GOT3 (cell line): ENCODE measurements around the gene ZNF90.
"Not testable (repeated sequence)": the region's sequence is repeated elsewhere in the genome, so short reads cannot be mapped to it uniquely, and the experiment has no call there.

ENCODE experiments used
- DNase-seq: peaks from one replicate; lab custom pipeline; 2025; ENCODE audit warnings: mixed read lengths; lab: John Stamatoyannopoulos, UW

Gene ZNF90

GRCh38 chr19:20103091-20103740 is 25.4 kb downstream of the ZNF90 start:
- DNase-seq: no peak

GRCh38 chr19:20107301-20107700 is 29.5 kb downstream of the ZNF90 start:
- DNase-seq: no peak

DNA sequence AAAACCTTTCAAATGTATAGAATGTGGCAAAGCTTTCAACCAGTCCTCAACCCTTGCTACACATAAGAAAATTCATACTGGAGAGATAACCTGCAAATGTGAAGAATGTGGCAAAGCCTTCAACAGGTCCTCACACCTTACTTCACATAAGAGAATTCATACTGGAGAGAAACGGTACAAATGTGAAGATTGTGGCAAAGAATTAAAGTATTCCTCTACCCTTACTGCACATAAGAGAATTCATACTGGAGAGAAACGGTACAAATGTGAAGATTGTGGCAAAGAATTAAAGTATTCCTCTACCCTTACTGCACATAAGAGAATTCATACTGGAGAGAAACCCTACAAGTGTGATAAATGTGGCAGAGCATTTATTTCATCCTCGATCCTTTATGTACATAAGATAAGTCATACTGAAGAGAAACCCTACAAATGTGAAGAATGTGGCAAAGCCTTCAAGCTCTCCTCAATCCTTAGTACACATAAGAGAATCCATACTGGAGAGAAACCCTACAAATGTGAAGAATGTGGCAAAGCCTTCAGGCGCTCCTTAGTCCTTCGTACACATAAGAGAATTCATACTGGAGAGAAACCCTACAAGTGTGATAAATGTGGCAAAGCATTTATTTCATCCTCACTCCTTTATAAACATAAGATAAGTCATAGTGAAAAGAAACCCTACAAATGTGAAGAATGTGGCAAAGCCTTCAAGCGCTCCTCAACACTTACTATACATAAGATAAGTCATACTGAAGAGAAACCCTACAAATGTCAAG is 40.5 kb downstream of the ZNF90 start:
- DNase-seq: not testable (repeated sequence)

DNA sequence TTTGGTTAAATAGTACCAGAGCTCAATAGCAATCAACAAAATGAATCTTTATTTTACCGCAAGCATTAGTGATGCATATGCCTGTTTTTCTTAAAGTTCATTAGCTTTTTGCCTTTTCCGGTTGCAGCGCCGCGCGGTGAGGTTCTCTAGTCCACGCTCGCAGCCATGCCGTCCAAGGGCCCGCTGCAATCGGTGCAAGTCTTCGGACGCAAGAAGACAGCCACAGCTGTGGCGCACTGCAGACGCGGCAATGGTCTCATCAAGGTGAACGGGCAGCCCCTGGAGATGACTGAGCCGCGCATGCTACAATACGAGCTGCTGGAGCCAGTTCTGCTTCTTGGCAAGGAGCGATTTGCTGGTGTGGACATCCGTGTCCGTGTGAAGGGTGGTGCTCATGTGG is 47.1 kb downstream of the ZNF90 start:
- no peak for DNase-seq

GRCh38 chr19:20132933-20133332 is 55.1 kb downstream of the ZNF90 start:
- not testable (repeated sequence) for DNase-seq

- not testable (repeated sequence) for DNase-seq
Measured at GRCh38 chr19:20137714-20138113, 59.9 kb downstream of the ZNF90 start.

GRCh38 chr19:20151617-20152145 is 73.9 kb downstream of the ZNF90 start:
- DNase-seq: no peak

DNA sequence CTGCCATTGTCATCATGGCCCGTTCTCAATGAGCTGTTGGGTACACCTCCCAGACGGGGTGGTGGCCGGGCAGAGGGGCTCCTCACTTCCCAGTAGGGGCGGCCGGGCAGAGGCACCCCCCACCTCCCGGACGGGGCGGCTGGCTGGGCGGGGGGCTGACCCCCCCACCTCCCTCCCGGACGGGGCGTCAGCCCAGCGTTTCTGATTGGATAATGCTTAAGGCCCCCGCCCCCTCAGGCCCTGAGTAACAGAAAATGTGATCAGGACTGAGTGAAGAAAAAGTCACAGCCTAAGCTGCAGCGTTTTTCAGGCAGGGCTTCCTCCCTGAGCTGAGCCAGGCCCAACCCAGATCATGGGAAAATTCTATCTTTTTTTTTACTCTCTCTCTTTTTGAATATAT is 74.7 kb downstream of the ZNF90 start:
- not testable (repeated sequence) for DNase-seq

GRCh38 chr19:20153281-20153680 is 75.5 kb downstream of the ZNF90 start:
- DNase-seq: no peak

DNA sequence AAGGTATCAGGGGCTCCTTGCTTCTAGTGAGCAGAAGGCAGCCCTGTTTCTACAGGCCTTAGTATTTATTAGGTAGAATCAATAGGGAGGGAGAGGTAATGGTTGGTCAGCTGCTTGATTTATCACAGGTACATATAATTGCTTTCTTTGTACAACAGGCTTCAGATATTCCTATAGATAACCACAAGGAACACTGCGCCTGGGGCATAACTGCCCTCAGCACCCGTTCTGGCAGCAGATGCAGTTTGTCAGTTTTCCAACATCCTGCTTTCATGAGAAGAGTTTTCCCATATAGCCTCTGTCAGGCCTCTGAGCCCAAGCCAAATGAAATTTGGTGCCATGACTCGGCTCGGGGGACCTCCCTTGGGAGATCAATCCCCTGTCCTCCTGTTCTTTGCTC is 76.8 kb downstream of the ZNF90 start:
- DNase-seq: no peak

GRCh38 chr19:20162821-20163220 is 85.0 kb downstream of the ZNF90 start:
- DNase-seq: no peak

DNA sequence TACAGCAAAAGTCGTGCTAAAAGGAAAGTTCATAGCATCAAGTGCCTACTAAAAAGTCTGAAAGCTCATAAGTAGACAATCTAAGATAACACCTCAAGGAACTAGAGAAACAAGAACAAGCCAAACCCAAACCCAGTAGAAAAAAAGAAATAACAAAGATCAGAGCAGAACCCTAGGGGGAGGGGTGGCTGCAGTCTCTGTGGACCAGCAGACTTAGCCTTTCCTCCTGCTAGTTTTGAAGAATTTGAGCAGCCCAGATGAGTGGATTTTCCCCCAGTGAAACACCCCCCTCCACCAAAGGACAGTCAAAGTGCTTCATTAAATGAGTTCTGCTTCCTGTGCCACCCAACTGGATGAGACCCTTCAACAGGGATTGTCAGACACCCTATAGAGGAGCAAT is 86.7 kb downstream of the ZNF90 start:
- DNase-seq: no peak

- no peak for DNase-seq
Measured at GRCh38 chr19:20165971-20166592, 88.3 kb downstream of the ZNF90 start.

GRCh38 chr19:20167020-20167644 is 89.3 kb downstream of the ZNF90 start, which contains the start of gene ZNF486:
ZNF486 (plus strand) TSS chr19:20167214; CDS start chr19:20167331, 117 bp downstream.
- peak; percentile 61 for DNase-seq

DNA sequence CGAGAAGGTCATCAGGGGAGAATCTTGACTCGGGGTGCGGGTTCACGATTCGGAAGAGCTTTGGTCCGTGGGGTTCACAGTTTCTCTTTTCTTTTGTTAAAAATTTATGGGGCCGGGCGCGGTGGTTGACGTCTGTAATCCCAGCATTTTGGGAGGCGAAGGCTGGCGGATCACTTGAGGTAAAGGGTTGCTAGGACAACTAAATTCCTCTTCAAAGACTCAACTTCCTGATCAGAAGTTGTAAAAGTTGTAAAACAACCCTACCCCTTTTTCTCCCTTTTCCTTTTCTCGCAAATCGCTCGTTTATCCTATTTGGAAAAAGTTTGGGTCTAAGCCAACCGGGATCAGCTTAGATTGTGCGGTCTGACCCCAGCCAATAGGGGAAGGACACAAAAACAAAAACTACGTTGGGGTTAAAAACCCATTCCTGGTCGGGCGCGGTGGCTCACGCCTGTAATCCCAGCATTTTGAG is 89.9 kb downstream of the ZNF90 start:
- DNase-seq: no peak
